ENCODE data around the gene SPPL2C. TPM values are rescaled to one million over a fixed set of nuclear protein-coding genes. Genes with fewer than 3 reads are reported as not detected.

The SPPL2C gene, protein sequence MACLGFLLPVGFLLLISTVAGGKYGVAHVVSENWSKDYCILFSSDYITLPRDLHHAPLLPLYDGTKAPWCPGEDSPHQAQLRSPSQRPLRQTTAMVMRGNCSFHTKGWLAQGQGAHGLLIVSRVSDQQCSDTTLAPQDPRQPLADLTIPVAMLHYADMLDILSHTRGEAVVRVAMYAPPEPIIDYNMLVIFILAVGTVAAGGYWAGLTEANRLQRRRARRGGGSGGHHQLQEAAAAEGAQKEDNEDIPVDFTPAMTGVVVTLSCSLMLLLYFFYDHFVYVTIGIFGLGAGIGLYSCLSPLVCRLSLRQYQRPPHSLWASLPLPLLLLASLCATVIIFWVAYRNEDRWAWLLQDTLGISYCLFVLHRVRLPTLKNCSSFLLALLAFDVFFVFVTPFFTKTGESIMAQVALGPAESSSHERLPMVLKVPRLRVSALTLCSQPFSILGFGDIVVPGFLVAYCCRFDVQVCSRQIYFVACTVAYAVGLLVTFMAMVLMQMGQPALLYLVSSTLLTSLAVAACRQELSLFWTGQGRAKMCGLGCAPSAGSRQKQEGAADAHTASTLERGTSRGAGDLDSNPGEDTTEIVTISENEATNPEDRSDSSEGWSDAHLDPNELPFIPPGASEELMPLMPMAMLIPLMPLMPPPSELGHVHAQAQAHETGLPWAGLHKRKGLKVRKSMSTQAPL
- not detected for total RNA-seq
- long read RNA-seq = 0 reads

DNA sequence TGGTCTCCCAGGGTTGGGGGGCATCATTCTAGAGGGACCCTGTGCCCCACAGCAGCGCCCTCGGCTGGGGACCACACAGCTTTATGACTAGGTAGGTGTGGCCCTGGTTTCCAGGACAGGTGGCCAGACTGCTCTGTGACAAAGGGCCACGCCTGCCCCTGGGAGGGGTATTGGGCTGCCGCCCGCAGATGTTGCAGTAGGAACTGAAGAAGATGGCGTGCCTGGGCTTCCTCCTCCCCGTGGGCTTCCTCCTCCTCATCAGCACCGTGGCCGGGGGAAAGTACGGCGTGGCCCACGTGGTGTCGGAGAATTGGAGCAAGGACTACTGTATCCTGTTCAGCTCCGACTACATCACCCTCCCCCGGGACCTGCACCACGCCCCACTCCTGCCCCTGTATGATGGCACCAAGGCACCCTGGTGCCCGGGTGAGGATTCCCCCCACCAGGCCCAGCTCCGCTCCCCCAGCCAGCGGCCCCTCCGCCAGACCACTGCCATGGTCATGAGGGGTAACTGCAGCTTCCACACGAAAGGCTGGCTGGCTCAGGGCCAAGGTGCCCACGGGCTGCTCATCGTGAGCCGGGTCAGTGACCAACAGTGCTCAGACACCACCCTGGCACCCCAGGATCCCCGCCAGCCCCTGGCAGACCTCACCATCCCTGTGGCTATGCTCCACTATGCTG is at the start of gene SPPL2C:
Gene SPPL2C (plus strand): TSS at position 187 of the 681 bp plus-strand sequence. CDS start 26 bp downstream, at position 213.
- Histone ChIP-seq H3K27me3 (no peaks in the 10 kb centered on the region), H3K4me3 (no peak within 1 kb of the TSS), H3K27ac (no peak within 1 kb of the TSS), H3K9me3 (no peaks in the 10 kb centered on the region), H3K4me1 (no peaks in the 10 kb centered on the region), H3K36me3 (no peaks in the 10 kb centered on the region)
- DNase-seq (peak in 1 of 3 donors; percentile 51), ATAC-seq (no peak)
- intact Hi-C loops (cut with DNase I) = no loop called here
- WGBS (ENCODE audit: insufficient coverage, low coverage, low lambda C conversion rate, missing lambda C conversion rate) = 60% methylated on average over 1 of the region's 25 CpGs
- no peak for TF ChIP-seq POLR2A (IDR thresholded peaks at IDR 0.05)
- TF ChIP-seq, protein P1, sequence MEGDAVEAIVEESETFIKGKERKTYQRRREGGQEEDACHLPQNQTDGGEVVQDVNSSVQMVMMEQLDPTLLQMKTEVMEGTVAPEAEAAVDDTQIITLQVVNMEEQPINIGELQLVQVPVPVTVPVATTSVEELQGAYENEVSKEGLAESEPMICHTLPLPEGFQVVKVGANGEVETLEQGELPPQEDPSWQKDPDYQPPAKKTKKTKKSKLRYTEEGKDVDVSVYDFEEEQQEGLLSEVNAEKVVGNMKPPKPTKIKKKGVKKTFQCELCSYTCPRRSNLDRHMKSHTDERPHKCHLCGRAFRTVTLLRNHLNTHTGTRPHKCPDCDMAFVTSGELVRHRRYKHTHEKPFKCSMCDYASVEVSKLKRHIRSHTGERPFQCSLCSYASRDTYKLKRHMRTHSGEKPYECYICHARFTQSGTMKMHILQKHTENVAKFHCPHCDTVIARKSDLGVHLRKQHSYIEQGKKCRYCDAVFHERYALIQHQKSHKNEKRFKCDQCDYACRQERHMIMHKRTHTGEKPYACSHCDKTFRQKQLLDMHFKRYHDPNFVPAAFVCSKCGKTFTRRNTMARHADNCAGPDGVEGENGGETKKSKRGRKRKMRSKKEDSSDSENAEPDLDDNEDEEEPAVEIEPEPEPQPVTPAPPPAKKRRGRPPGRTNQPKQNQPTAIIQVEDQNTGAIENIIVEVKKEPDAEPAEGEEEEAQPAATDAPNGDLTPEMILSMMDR (IDR thresholded peaks at IDR 0.05) = no peak

DNA sequence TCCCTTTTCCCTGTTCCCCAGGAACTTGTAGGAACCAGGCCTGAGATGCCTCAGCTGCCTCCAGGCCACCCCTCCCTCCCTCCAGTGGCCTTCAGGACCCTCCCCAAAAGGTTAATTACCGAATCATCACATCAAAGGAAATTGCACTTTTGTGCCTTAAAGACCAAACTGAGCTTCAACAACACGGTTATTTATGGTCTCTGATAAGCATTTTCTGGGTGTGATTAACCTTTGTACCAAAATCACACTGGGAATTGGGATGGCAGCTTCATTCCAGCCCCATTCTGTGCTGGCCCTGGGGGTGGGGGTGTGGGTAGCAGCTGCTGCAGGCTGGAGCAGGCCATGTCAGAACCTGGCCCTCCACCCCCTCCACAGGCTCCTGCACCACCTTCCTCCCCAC is 43.9 kb upstream of the SPPL2C start:
- no peaks in the 10 kb centered on the region for H3K36me3 ChIP-seq
- no peak overlapping the region for H3K4me3 ChIP-seq
- 0% methylated on average over 1 of the region's 2 CpGs for WGBS (ENCODE audit: insufficient coverage, low coverage, low lambda C conversion rate, missing lambda C conversion rate)
- TF ChIP-seq POLR2A (IDR thresholded peaks at IDR 0.05) = no peak
- TF ChIP-seq, protein P1 (IDR thresholded peaks at IDR 0.05) = no peak
- H3K9me3 ChIP-seq = no peaks in the 10 kb centered on the region
- no peaks in the 10 kb centered on the region for H3K4me1 ChIP-seq
- H3K27me3 ChIP-seq = no peaks in the 10 kb centered on the region
- intact Hi-C loops (cut with DNase I) = loop anchor here in 1 of 2 donors (10.0 kb wide), 1 partner anchor 56 kb away; no protein-coding TSS in a partner anchor
- no peak overlapping the region for H3K27ac ChIP-seq
- no peak for ATAC-seq
- DNase-seq = no peak

DNA sequence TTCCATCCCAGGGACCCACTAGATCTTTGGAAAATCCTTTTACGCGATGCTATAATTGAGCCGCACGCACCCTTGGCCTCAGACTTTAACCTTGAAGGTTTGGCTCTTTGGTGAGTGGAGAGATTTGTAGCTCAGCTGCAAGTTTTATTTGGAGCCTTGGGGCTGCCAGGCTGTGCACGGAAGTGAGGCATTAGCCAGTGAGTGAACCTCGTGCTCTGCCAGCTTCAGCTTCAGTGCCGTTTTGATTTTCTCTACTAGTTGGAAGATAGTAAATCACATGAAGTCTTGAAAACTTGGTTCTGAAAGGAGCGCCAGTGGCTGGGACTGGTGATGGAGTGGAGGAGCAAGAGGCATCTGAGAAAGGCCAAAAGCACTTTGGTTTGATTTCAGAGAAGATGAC is 43.3 kb upstream of the SPPL2C start:
- Histone ChIP-seq H3K4me3 (no peak overlapping the region), H3K9me3 (no peaks in the 10 kb centered on the region), H3K27ac (no peak overlapping the region), H3K27me3 (no peaks in the 10 kb centered on the region), H3K4me1 (no peaks in the 10 kb centered on the region), H3K36me3 (no peaks in the 10 kb centered on the region)
- WGBS (ENCODE audit: insufficient coverage, low coverage, low lambda C conversion rate, missing lambda C conversion rate) = 61% methylated on average over 4 of the region's 8 CpGs
- ATAC-seq (no peak), DNase-seq (no peak)
- intact Hi-C loops (cut with DNase I) = loop anchor here in 1 of 2 donors (10.0 kb wide), 1 partner anchor 57 kb away; no protein-coding TSS in a partner anchor
- no peak for TF ChIP-seq POLR2A (IDR thresholded peaks at IDR 0.05)
- TF ChIP-seq, protein P1 (IDR thresholded peaks at IDR 0.05) = no peak

DNA sequence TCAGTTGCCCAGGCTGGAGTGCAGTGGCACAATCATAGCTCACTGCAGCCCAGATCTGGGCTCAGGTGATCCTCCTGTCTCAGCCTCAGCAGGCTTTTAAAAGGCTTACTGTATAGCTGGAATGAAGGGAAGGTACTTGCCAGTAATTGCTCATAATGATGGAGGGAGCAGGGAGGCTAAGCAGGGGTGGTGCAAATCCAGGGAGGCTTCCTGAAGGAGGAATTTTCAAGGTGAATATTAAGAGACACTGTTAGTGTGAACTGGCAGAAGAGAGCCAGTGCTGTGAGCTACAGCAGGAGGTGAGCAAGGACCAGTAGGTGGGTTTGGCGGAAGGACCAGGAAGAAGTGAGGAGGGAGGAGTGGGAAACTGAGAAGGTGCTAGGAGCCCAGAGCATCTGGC is 35.8 kb upstream of the SPPL2C start:
- Histone ChIP-seq H3K4me1 (no peaks in the 10 kb centered on the region), H3K9me3 (no peaks in the 10 kb centered on the region), H3K27me3 (no peaks in the 10 kb centered on the region), H3K27ac (no peak overlapping the region), H3K36me3 (no peaks in the 10 kb centered on the region), H3K4me3 (no peak overlapping the region)
- ATAC-seq = no peak
- TF ChIP-seq, protein P1 (IDR thresholded peaks at IDR 0.05) = no peak
- no peak for TF ChIP-seq POLR2A (IDR thresholded peaks at IDR 0.05)
- intact Hi-C loops (cut with DNase I) = loop anchor here in 1 of 2 donors (10.0 kb wide), 1 partner anchor 64 kb away; no protein-coding TSS in a partner anchor
- WGBS (ENCODE audit: insufficient coverage, low coverage, low lambda C conversion rate, missing lambda C conversion rate) = 88% methylated on average over 1 of the region's 1 CpG
- DNase-seq = no peak
